ENCODE measurements around the gene TMEM125. TPM values are rescaled to one million over a fixed set of nuclear protein-coding genes. Genes with fewer than 3 reads are reported as not detected.
A peak's percentile ranks its signal among the peaks of the same experiment; 100 is the strongest.

The TMEM125 gene
- total RNA-seq, 1 donor from 2014 or later, result 12.1 TPM

DNA sequence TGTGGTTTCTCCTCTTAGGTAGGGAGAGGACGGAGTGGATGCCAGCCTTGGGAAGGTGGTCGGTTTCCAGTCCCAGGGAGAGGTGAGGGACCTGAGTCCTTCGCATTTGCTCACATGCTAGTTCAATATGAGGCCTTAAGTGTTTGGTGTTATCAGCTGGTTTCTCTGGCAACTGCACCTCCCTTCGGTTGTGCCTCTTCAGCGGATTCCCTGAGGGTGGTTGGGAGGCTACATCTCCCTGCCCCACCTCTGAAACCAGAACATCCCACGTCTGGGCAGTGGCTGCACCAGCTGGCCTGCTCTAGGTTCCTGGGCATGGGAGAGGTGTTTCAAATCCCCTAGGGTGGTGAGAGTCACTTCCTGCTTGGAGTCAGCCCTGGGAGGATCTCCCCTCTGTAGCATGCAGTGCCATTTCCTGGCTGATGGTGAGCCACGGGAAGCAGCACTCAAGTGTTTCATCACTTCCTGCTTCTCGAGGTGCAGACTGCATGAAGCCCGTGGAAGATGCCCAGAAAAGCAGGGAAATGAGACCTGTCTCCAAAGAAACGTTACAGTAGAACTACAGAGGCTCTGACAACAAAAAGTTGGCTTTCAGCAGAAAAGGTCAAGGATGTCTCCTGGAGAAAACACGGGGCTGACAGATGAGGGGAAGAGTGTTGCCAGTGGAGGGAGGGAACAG lies 4.5 kb downstream of the TMEM125 start:
- no peak for DNase-seq (ENCODE audit: low spot score)

DNA sequence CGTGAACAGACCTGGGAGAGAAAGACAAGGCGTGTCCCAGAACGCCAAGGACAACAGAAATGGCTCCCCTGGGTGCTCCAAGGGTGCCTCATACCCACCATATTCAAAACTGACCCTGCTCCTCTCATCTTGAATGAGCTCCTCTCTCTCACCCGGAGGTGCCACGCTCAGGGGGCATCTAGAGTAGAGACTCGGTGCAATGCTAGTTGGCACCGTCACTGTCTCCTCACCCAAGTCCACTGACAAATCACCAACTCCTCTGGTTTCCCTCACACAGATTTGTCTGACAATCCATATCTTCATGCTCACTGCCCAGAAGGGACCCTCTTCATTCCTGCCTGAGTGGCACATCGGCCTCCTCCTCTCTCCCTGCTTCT lies 5.0 kb downstream of the TMEM125 start:
- DNase-seq (ENCODE audit: low spot score), result no peak

DNA sequence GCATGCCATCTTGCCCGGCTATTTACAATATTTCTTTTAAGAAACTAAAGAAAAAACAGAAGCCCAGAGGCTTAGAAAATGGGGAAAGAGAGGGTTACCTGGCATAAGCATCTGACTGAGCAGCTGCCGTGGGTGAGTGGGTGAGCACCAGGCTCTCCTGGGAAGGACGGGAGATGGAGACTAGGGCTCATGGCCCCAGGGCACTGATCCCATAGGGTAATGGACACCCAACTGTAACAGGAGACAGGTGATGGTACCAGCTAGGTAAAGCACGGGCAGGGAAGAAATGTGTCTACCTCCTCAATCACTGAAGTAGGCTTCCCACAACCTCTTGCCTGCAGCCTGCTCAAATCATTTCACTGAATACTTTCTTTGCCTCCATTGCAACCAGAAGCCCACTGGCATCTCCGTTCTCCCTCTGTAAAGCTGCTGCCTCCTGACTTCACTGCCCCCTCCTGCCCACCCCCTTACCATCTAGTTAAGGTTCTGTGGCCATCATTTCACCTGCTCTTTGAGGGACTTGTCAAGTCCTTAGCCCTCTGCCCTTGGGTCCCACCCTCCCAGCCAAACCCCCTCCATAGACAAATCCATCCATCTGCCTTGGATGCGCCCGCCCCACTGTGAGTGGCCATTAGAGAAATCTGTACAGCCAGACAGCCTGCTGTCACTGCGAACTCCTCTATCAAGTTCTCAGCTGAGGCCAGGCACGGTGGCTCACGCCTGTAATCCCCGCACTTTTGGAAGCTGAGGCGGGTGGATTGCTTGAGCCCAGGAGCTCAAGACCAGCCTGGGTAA lies 6.2 kb downstream of the TMEM125 start:
- no peak for DNase-seq (ENCODE audit: low spot score)

DNA sequence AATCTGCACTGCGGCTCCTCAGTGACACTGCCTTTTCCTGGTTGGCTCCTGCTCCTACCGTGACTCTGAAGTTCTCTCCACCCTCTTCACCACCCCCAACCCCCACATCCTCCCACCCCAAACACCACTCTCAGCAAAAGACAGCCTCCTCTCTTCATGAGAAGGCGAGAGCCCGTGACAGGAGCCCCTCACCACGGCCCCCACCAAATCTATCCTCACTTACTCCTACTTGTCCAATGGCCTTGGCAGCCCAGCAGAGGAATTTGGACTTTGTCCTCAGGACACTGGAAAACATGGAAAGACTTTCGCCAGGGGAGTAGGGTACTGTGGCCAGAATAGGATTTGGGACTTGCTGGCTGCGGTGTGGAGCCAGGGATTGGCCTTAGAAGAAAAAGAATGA lies 6.9 kb downstream of the TMEM125 start:
- DNase-seq (ENCODE audit: low spot score), result no peak

DNA sequence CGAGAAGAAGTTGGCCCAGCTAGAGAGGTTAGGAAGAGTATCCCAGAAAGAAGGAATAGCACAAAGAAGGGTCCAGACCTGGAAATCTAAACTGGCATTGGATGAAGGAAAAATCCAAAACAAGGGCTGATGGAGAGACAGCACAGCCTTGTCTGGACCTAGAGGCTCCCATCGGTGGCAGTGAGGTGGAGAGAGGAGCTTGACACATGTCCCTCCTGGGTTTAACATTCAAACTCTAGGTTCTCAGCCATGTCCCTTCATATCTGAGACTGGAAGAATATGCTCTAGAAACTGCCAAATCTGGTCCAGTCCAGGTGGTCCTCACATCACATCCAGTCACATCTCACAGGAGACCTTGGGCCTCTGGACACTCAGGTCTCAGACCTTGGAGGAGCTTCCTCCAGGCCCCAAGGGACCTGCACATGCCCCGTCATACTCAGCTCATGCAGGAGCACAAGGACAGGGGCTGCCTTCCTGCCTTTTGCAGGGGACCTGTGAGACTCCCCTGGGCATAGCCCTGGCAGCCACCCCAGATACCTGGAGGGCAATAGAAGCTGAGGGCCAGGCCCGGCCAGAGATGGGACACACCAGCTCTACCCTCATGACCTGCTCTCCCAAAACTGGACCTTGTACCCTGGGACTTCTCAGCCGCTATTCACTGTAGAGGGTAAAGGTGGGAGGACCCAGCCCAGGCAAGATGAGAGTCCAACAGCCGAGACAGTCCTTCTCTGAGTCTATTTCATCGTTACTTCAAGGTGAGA lies 7.5 kb downstream of the TMEM125 start:
- no peak for DNase-seq (ENCODE audit: low spot score)

DNA sequence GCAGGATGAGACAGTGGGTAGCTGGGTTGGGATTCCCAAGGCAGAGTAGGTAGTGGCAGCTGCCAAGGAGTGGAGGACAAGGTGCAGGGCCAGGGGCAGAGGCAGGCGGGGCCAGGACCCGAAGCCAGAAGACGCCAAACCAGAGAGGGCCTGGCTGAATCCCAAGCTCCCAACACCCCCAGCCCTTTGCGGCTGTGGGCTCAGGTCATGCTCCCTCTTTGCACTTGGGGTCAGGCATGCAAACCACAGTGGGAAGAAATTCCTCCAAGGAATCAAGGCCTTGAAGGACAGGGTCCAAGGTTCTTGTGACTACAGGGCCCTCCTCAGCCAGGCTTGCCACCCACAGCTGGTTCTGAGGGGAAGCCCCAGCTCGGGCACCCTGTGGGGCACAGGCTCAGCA lies 9.4 kb downstream of the TMEM125 start:
- no peak for DNase-seq (ENCODE audit: low spot score)

DNA sequence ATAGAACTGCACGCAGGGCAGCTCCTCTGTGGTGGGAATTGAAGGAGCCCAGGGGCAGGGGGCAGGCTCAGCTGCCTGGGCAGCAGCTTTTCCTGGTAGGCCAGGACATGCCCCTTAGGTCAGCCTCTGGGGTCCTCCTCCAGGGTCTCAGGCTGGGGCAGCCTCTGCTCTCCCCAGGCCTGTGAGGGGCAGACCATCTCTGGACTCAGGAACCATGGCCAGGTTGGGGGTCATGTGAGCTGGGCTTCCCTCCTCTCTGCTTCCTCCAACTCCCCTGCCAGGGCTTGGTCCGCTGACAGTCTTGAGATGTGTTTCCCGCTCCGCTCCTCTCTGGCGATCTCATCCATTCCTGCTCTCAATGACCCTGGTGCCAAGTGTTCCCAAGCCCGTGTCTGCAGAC lies 9.9 kb downstream of the TMEM125 start:
- no peak for DNase-seq (ENCODE audit: low spot score)

DNA sequence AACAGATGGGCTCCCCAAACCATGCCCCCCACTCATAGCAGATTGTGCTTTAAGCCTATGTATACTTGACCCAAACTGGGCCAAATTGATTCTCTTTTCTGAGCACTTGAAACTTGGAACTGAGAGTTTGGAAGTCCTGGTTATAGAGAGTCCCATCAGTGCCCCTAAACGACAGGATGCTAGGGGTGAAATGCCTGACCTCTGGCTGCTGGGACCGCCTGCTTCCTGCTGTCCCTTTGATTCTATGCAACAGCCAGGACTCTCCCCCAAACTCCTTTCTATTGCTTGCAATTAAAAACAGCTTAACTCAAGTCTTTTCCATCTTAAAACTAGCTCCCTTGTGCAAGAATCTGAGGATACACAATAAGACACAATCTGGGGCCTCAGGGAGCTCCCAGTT lies 10.9 kb downstream of the TMEM125 start:
- no peak for DNase-seq (ENCODE audit: low spot score)

DNA sequence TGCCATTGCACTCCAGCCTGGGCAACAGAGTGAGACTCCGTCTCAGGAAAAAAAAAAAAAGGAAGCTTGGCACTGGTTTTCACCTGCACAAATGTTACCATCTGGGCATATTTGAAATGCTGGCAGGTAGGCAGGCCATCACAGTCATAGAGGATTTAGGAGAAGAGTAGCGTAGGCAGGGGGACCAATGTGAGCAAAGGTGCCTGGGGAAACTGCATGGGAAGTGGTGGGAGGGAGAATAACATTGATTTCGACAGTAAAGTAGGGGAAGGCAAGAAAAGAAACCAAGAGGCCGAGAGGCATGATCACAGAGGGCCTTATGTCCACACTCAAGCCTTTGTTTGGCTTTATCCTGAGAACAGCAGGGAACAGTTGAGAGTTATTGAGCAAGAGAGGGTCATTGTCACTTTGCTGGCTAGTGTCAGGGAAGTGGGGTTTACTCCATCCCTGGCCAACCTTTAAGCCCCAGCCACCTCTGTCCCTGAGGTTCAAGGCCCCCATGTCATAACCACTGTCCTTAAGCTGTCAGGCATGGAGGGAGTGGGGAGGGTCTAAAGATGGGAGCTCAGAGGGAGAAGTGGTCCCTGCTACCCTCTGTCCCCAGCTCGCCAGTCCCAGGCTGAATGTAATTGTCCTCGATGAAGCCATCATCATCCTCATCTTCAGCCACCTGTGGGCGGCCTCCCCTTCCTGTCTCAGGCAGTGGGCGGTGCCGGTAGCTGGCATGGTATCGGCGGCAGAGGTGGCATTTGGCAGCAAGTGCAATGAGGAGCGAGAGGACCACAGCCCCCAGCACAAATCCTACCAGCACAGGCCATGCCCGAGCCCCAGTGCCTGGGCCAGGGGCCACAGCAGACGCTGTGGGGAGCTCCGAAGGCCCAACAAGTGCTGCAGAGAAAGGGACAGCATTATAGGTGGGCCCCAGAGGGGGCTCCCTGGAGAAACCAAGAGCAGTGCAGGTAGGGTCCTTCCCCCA lies 12.7 kb downstream of the TMEM125 start:
- DNase-seq (ENCODE audit: low spot score), result no peak

DNA sequence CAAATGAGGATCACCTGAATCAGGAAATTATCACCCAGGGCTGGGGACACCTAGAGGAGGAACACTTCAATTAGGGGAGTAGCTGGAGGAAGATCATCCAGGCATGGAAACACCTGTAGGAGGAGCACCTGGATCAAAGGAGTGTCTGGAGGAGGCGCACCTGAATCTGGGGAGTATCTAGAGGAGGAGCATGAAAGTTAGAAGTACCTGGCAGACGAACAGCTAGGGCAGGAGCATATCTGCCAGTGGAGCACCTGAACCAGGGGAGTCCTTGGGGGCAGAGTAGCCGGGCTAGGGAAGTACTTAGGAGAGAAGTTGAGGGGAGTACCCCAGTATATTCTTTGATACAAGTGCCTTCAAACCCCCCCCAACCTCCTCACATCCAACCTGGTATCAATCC lies 14.3 kb downstream of the TMEM125 start:
- DNase-seq (ENCODE audit: low spot score), result no peak

DNA sequence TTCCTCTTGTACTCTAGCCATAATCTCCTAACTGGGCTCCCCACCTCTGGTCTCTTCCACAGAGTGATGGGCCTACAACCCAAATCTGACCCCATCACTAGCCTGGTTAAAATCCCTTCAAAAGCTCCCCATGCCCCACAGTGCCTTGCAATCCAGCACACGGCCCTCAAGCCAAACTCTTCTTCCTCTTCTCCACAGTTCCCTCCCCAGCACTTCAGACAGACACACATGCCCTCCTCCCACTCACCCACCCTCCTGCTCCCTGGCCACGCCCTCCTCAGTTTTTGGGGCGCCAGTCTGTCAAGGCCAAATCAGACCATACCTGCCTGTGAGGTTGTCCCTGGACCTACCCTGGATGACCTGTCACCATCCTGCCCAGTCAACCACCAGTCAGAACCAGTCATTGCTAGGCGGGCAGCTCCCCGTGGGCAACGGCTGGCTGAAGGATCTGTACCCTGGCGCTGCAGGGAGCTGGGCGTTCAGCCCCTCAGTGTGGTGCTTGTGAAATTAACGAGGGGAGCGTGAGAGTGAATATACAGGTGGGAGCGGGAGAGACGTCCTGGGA lies 14.8 kb downstream of the TMEM125 start:
- DNase-seq (ENCODE audit: low spot score), result no peak

DNA sequence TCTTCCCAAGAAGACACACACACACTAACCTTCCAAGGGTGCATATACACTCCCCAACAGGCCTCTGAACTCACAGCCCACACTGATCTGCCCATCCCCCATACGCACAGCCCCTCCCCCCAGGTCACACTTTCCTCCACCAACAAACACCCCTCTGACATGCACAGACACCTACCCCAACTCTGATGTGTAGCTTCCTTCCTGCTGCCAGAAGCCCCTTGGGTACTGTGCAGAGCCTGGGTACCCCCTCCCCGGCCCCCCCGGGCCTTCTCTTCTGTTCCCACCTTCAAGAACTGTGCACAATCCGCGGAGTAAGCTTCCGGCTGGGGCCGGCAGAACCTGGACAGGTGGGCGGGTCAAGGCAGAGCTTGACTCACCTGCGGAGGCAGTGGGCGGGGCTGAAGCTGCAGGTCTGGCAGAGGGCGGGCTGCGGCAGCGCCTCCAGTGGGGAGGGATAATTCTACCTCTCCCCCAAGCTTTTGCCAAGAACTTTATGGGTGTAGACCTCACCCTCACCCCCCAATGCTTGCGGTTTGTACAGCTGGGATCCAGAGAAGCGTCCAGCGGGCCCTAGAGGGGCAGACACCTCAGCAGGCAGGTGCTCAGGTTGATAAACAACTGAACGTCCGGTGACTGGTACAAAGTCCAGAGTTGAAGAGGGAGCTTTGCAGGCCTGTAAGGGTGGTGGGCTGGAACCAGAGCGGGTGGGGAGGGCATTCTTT lies 15.6 kb downstream of the TMEM125 start, which contains the start of gene C1orf210:
C1orf210 (minus strand) TSS at position 313 of the 722 bp plus-strand sequence. CDS start 2,311 bp downstream, outside the sequence.
- peak; percentile 84 for DNase-seq (ENCODE audit: low spot score)

DNA sequence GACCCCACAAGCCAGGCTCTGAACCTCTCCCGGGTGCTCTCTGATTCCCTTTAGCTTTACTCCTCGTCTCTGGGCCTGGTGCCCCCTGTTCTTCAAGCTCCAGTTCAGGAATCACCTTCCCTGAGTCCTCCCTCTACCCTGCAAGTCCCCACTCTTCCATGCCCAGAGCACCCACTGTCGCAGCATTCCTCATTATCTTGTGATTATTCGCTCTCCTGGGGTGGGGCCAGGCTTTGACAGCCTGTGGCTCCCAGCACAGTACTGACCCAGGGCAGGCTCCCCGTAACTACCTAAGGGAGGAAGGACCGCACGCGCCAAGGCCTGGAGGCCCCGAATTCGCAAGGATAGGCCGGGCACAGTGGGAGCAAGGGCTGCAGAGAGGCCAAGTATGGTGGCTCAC lies 16.3 kb downstream of the TMEM125 start:
- no peak for DNase-seq (ENCODE audit: low spot score)

DNA sequence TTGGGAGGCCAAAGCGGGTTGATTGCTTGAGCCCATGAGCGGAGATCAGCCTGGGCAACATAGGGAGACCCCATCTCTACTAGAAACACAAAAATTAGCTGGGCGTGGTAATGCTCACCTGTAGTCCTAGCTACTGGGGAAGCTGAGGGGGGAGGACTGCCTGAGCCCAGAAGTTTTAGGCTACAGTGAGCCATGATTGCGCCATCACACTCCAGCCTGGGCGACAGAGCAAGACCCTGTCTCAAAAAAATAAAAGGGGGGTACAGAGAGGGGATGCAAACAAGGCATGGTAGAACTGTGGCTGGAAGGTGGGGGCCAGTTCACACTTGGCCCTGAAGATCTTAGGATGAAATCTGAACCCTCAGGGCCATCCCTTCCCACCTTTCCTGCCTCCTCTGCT lies 16.8 kb downstream of the TMEM125 start:
- DNase-seq (ENCODE audit: low spot score), result no peak

DNA sequence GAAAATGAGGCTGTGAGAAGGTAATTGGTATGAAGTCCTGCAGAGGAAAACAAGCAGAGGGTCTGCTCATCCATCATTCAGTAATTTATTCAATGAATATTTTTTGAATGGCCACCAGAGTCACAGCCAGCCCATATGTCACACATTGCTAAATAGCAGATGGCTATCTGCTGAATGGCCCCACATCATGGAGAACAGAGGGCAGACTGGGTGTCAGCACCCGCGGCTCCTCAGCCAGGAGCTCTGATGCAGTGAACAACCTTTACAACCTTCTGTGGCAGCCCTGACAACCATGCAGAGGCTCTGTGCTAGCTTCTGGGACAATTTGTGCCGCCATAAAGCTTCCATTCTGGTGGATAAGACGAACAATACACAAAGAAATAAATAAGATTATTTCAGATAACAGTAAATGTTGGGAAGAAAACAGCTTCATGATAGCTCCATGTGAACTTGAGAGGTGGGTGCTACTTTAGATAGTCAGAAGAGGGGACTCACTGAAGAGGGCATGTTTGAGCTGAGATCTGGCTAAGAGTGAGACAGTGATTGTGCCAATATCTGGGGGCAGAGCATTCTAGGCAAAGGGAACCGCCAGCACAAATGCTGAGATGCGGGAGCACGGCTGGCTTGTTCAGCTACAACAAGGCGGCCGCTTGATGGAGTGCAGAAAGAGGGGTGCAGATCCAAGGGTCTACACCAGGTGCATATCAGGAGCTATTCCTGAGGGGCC lies 18.4 kb downstream of the TMEM125 start:
- no peak for DNase-seq (ENCODE audit: low spot score)

DNA sequence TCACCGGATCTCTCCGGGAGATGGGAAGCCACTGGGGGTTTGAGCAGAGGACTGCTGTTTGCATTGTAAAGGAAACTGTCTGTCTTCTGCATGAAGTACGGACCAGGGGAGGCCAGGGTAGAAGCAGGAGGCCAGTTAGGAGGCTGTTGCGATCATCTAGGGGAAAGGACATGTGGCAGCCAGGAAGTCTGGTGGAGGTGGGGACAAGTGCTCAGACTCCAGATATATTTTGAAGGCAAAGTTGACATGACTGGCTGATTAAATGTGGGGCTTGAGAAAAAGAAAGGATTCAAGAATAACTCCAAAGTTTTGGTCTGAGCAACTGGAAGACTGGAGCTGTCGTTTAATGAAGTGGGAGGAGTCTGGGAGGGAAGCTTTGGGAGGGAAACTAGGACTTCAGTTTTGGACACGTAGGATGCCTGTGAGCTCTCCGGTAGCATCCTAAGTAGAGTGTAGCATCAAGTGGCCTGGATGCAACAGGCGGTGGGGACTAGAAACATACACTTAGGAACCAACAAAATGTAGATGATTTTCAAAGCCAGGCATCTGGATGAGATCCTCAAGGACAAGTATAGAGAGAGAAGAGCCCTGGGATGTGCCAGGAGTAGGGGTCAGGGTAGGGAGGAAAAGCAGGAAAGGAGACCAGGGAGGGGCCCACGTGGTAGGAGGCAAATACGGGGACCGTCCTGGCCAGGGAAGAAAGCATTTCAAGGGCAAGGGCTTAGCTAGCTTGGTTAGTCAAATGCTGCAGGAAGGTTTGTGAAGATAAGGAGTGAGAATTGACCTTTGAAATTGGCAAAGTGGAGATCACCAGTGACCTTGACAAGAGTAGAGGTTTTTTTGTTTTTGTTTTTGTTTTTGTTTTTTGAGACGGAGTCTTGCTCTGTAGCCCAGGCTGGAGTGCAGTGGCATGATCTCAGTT lies 19.3 kb downstream of the TMEM125 start:
- no peak for DNase-seq (ENCODE audit: low spot score)

DNA sequence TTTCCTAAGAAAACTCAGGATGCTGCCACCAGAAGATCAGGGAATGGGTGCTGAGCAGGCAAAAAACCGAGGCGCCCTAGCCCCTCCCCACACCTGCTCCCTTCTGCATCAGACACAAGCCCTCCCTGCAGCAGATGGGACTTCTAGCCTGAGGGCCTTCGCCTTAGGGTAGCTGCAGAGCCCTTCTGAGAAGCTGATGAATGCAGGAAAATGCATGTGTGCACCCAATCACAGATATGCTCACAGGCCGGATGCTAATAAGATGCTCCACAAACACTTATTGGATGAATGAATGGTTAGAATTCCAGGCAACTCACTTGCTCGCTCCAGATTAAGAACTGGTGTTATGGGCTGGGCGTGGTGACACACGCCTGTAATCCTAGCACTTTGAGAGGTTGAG lies 22.4 kb downstream of the TMEM125 start:
- DNase-seq (ENCODE audit: low spot score), result no peak

DNA sequence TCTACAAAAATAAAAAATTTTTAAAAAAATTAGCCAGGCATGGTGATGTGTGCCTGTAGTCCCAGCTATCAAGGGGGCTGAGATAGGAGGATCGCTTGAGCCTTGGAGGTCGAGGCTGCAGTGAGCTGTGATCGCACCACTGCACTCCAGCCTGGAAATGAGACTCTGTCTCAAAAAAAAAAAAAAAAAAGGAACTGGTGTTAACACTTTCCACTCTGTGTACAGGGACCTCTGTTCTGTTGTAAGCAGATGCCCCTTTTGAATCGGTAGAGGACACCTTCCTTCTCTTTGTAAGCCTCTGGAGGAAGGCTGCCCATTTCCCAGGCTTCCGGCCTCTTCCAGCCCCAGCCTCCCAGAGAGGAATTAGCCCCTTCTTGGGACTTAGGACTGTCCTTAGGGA lies 22.9 kb downstream of the TMEM125 start:
- no peak for DNase-seq (ENCODE audit: low spot score)

DNA sequence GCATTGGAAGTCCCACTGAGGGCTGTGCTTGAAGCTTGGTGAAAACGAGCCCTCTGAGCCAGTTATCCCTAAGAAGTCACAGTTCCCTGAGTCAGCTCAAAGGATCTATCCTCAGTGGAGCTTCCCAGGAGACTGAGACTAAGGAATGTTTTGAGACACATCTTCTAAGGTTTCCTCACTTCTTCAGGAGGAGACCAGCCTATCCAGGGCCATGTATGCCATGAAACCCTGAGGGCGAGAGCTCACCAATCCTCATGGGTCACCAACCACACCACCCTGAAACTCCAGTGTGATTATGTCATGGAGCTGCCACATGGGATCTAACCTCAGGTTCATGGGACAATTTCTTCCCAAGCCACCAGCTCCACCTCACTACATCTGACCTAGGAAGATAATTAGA lies 23.4 kb downstream of the TMEM125 start:
- no peak for DNase-seq (ENCODE audit: low spot score)

Measured in ureter (tissue), 1 donor.